ENCODE results near the gene MTERF4.

Gene MTERF4, protein sequence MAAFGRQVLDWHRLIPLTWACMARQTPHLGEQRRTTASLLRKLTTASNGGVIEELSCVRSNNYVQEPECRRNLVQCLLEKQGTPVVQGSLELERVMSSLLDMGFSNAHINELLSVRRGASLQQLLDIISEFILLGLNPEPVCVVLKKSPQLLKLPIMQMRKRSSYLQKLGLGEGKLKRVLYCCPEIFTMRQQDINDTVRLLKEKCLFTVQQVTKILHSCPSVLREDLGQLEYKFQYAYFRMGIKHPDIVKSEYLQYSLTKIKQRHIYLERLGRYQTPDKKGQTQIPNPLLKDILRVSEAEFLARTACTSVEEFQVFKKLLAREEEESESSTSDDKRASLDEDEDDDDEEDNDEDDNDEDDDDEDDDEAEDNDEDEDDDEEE

DNA sequence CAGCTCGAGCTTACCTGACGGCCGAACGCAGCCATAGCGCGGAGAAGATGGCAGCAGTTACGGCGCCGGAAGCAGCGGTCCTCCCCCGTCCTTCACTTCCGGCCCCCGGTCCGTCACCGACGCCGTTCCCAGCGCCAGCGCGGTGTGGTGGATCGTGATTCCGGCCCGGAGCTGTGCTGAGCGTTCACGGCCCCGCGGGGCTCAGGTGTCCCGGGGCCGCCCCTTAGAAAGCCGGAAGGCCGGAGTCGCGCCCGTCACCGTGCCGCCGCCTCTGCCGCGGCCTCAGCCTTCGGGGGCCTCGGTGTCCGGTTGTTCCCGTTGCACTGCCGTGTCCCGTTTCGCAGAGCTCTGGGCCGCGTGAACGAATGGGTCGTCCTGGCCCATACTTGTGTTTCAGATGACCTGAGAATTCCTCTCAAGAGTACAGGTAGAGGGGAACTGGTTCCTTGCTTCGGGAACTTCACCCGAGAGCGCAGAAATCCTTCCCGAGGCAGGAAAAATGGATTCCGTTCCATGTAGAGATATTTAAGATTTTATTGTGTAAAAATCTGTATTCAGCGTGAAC lies at the start of gene MTERF4:
MTERF4 (minus strand) TSS at position 49 of the 565 bp plus-strand sequence; CDS start at position 35, 14 bp downstream.
- DNase-seq = peak; percentile 44

DNA sequence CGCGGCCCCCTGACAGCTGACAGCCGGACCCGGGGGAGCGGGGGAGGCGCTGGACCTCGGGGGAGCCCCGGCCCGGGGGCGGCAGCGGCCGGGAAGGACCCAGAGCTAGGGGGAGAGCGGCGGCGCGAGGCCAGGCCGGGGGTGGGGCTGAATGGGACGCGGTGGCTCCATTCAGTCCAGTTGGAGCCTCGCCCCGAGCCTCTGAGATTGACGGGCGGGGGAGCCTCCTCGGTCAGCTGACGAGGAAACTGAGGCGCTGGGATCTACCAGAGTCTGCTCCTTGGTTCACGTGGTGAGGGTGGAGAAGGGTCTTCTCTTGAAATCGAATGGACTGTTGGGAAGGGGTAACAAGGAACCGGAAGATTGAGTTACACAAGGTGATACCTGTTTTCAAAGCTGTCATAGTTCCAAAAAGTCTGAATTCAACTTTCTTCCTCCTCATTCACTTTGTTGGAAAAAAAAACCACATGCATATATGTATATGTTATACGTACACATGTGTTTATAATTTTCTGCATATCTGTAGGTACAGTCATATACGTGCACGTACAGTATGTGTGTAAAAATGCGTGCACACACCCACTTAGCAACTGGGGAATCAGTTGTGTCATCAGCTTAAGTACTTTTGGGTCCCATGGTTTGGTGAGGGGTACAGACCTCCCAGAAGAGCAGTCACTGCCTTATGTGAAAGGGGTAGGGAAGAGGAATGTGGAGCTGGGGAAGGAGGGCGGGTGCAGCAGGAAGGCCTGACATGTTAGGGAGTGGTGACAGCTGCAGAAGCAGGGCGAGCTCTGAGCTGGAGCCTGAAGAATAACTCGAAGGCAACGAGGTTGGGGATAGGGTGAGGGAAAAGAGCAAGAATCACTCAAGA lies 48.8 kb upstream of the MTERF4 start:
- no peak for DNase-seq

DNA sequence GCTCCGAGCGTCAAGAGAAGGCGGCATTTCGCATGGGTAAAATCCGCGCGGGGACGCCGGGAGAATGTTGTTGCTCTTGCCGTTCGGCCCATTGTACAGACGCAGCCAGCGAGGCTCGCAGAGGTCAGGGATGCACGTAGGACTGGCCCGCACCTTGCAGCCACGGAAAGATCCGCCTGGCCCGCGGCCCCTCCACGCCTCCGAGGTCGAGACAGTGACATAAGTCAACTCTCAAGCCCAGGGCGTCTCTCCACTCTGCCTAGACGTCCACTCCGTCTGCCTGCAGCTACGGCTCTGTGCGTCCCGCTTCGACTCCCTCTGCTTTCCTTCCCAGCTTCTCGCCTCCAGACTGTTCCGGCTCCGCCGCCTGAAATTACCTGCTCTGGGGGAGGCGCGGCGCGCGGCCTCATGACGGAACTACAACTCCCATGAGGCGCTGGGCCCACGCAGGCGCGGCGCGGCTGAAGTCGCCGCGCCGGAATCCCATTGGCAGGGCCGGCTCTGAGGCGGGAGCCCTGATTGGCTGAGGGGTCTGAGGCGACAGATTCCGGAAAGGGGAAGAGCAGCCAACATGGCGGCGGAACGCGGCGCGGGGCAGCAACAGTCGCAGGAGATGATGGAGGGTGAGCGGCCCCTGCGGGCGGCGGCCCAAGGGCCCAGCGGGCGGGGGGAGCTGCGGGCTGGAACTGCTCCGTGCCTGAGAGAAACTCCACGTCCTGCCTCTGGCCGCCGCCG lies 48.0 kb upstream of the MTERF4 start, which contains the start of gene PPP1R7:
PPP1R7 (plus strand) TSS at position 543 of the 735 bp plus-strand sequence; CDS start at position 572, 29 bp downstream.
- DNase-seq = peak; percentile 81

DNA sequence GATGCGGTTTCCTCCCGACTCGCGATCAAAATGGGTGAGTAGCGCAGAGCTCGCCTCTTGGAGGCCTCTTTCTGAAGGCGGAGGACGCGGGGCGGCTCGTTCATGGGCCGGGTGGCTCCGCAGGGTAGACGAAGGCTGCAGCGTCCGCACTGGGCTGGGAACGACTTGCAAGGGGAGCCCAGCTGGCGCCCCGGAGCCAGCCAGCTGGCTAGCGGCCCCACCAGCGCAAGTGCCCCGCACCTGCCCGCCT lies 47.5 kb upstream of the MTERF4 start:
- no peak for DNase-seq

DNA sequence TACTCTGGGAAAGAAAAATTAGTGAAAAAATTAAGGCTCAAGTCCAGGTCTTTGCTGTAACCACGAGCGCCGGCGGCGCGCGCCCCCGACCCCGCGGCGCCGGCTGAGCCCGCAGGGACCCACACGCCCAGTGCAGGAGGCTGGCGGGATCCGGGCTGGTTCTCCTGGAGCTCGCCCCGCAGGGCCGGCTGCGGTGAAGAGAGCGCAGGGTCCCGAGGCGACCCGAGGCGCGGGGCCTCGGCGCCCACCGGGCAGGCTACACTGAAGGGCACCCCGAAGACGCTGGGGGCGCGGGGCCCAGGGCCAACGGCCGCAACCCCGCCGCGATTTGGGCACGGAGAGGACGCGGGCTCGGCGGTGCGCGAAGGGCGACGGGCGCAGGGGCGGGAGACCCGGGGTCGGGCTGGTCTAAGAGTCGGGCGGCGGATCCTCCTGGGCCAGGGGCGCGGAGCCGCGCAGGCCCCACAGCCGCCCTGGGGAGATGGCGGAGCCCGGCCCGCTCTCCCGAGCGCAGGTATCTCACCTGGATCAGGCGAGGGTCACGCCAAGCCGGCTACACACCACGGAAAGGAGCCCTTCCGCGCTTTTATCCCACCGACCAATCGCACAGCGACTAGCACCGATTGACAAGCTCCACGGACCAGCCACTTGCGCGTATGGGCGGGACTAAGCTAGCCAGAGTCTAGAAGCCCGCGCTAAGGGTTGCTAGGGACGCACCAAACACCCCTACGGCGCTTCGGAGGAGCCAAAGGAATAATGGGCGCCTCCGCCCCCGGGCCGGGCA lies 47.0 kb upstream of the MTERF4 start, which contains the start of gene PASK:
PASK (minus strand) TSS at position 582 of the 784 bp plus-strand sequence. CDS start 6,440 bp downstream, outside the sequence.
- DNase-seq = peak; percentile 87

DNA sequence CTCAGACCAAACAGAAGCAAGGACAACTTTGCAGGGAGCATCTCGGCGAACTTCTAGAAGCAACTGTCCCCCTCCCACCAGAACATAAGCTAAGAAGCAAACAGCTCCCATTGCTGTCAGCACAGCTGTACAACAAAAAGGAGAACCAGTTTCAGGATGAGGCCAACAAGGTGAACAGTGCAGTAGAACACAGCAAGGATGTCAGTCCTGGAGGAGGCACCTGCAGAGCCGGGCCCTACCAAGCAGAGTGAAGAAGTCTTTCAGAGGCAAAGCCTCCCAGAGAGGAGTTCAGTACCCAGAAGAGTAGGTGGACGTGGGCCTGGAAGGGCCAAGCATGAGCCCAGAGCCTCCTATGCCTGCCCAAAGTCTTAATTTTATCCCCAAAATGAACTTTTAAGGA lies 46.2 kb upstream of the MTERF4 start:
- no peak for DNase-seq

DNA sequence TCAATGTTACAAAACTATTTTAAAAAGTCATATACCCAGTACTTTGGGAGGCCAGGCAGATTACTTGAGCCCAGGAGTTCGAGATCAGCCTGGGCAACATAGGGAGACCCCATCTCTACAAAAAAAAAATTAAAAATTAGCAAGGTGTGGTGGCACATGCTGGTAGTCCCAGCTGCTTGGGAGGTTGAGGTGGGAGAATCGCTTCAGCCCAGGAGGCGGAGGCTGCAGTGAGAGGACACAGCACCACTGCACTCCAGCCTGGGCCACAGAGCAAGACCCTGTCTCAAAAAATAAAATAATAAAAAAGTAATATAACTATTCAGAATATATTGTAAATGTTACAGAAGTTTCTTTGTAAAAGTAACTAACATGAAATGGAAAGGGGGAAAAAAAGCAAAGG lies 45.2 kb upstream of the MTERF4 start:
- no peak for DNase-seq

DNA sequence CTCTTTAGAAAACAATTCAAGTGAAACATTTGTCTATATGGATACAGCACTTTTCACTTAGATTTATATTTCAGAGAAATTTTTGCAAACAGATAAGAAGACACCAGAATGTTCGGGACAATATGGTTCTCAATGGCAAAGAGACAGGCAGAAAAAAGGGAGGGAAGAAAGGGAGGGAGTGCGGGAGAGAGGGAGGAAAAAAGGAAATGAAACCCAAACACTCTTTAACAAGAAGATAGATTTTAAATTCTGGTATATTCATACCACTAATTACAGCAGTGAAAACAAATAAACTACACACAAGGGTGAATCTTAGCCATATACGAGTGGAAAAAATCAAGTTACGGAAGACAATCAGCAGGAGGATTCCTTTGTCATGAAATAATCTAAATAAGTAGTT lies 44.2 kb upstream of the MTERF4 start:
- DNase-seq = no peak

DNA sequence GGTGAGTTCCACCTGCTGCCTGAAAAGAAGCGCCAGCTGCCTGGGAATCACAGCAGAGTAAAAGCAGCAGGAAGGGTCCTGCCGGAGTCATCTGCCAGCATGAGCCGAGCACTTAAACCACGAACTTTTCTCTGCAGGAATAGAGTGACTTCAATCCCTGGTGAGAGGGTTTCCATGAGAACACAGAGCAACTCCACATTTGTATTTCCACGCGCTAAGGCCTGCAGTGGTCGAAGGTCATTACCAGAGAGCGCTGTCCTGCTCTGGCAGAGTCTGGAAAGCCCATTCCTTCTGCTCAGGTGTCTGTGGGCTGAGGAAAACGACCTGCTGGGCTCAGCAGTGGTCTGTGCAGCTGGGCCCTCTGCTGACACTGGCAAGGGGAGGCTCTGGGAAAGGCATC lies 40.5 kb upstream of the MTERF4 start:
- no peak for DNase-seq

DNA sequence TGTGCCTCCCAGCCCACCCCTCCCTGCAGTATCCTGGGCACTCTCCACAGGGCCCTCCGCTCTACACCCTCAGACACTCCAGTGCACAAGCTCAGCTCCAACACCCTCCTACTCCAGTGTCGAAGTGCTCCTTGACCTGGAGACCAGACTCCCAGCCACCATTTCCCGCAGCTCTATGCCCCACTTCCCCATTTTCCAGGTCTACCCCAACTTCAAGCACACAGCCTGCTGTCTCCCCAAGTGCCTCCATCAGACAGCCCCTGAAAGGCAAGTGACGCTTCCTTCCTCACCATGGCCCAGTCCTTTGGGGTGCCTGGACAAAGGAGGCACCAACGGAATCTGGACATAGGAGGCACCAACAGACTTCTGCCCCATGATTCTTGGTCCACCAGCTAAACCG lies 40.0 kb upstream of the MTERF4 start:
- DNase-seq = no peak

DNA sequence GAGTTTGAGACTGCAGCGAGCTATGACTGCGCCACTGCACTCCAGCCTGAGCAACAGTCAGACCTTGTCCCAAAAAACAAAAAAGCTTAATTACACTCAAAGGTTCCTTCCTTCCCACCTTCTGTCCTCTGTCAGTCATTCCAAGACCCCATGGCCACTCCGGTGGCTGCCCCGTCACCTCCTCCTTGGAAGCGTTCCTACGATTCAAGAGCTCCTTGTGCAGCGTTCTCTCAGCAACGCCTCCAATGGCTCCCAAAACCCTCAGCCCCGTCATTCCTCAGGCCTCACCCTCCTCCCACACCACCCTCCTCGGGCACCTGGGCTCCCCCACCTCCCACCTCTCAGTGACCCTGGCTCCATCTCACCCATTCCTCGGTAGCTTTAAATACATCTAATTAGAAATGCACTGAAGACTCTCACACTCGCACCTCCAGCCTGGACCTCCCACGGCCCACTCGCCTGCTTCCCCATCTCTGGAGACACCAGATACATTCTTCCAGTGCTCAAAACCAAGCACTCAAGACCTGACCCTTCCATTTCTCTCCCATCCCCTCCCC lies 39.2 kb upstream of the MTERF4 start:
- DNase-seq = no peak

DNA sequence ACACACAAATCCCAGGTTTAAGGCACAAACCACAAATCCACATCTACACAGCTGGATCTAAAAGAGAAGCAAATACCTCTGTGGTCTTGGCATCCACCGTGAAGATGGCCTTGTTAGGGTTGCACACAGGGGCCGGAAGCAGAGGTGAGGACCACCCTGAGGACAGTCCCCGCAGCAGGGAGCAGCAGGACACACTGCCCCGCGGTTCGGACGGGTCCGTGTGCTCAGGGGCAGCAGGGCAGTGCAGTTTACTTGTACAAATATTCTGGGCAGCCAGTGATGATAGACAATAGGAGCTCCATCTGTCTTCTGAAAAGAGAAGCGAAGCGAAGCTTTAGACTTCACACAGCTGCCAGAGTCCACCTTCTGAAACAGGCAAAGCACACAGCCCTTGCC lies 38.4 kb upstream of the MTERF4 start:
- no peak for DNase-seq

DNA sequence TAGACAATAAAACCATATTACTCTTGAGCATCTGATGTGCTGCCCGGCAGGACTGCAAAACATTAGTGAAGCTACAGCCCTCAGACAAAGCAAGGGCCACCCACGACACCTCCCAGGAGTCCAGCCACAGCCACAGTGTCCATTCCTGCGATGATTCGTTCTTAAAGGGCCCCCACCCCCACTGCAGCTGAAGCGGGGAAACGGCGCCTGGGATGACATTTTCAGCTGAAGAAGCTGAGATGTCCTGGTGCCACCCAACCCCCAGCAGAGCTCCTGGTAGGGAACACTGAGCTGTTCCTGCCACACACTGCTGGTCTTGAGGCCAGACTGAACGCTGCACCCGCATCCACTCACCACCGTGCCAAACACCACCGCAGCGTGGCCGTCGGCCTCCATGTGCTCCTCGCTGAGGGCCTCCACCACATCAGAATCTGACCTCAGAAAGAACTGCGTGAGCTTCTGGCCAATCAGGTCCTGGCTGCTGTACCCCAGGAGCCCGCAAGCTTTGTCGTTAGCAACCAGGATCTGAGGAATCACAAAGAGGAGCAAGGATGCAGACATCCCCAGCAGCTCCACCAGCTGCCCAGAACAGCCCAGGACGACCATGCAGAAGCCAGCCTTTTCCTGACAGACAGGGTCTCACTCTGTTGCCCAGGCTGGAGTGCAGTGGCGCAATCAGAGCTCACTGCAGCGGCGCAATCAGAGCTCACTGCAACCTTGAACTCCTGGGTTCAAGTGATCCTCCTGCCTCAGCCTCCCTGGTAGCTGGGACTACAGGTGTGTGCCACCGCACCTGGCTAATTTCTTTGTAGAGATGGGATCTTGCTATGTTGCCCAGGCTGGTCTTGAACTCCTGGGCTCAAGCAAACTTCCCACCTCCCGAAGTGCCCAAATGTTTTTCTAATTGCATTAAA lies 37.7 kb upstream of the MTERF4 start:
- DNase-seq = no peak

DNA sequence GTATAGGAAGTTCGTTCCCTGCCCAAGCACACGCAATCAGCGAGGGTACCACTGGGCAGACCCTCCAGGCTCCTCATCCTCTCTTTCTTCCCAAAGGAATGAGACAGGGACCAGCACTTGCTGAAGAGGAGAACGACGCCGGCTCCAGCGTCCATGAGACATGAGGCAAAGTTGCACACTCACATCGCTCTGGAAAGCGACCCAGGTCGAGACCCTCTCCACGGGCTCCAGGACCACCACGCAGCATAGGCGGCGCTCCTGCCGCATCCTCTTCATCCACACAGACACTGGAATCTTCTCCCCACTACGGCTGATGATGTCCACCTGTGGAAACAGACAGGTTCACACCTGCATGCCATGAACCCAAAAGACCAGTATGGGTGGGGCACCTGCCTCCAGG lies 36.4 kb upstream of the MTERF4 start:
- DNase-seq = no peak

DNA sequence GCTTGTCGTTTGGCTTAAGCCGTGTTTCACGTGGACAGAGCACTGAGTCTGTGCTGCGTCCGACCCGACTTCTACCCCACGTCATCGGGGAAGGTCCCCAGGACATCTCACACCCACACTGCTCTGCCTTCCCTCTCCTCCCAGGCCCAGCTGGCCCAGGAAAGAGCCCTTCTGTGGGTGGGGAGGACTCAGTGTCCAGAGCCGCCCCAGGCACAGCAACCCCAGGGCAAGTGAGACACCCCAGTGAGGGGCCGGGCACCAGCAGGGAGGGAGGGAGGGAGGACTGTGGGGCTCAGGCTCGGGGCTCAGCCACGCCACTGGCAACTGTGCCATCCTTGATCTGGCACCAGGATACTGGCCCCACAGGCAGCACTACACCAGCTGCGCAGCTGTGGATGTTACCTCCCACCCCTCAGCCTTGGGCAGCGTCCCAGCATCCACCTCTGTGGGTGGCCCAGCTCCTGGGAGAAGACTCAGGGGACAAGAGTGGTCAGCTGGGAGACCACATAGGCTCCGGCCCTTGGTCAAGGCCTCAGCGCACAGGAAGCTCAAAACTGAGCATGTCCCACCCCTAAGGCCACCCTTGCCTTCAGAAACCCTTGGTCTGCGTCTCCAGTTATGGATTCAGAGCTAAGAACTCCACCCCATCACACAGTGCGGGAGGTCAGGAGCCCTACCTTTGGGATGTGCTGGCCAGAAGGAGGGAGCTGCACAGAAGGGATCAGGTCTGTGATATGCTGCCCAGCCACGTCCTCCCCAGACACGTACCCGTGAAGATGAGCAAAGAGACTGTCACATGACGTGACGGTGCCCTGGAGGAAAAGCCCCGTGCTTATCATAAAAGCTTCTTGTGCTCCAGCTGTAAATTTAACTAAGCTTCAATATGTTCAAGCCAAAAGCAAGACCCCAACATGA lies 35.4 kb upstream of the MTERF4 start:
- DNase-seq = no peak

DNA sequence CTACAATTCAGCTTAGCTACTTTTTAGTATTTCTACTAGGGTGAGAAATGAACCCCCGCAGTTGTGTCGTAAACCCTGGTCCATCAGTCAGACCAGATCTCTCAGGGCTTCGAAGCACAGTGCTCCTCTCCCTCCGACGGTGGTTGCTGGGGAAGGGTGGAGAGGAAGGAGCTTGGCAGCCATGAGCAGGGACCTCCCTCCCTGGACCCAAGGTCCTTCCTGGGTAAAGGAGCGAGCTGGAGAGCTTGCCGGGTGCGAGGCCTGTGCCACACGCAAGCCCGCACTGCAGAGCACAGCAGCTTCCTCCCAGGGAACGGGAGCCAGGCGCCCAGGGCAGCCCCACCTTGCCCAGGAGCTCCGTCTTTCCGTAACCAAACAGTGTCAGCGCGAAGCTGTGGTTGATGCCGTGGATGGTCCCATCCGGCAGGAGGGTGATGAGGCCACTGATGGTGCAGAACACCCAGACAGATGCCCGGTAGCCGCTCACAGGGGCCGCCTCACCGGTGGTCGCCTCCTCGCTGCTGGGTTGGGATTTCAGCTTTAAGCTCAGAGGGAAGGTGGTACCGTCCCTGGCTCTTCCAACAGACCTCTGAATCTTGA lies 34.7 kb upstream of the MTERF4 start:
- DNase-seq = no peak

DNA sequence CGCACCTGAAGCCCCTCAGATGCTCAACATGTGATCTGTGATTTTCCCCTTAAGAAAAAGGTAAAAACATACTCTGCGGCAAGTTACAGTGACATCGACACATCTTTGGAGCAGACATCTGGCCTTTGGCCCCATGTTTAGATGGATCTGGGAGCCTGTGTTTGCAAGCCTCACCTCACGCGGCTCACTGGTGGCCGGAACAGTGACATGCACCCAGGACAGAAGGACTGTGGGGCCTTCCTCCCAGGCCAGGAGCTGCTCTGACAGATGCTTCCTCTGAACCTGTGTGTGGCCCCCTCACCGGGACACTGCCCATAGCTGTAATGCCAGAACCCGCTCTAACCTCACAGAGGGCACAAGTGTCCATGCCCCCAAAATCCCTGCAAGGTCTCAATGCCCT lies 34.1 kb upstream of the MTERF4 start:
- DNase-seq = no peak

DNA sequence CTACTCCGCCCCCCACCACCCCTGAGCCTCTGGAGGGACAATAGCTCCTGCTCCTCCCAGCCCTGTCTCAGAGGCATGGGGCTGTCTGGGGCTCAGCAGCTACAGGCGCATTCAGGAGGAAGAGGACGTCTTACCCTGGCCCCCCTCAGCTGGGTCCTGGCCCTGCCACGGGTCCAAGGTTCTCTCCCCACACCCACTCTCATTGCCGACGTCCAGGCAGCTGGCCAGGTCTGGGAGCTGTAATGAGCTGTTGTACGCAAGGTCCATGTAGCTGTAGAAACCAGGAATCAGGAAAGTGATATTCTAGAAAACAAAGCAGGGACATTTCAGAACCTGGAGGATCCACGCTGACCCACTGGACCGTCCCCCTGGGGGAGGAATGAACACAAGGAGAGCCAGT lies 33.6 kb upstream of the MTERF4 start:
- no peak for DNase-seq

DNA sequence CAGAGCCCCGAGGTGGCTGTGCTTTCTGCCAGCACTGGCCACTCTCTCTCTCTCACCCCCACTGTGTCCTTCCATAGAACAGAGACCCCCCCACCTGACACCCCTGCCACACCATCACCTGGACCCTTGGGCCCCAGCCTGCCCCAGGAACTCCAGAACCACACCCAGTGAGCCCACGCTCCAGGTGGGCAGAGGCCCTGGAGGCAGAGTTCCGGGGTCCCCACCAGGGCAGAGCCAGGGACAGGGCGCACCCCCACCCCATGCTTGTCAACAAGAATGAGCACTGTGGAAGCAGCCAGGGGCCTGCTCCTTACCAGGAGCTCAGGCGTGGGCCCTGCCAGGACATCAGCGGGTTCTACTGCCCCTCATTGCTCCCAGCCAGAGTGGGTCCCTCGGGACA lies 32.6 kb upstream of the MTERF4 start:
- no peak for DNase-seq

All from NCI-H2081 treated with DMSO at 0.1 percent for 48 hours (cell line).